Suprapubic skin (tissue), 4 donors: ENCODE measurements around the gene ZMAT3. TPM values are rescaled to one million over a fixed set of nuclear protein-coding genes. Genes with fewer than 3 reads are reported as not detected.
"Not testable (repeated sequence)": the region's sequence is repeated elsewhere in the genome, so short reads cannot be mapped to it uniquely, and the experiment has no call there.

Experiments
- DNase-seq, 2 donors: peaks; one replicate each; pipeline ENCODE4 v3.0.0-alpha.2; 2019; ENCODE audit warnings: low spot score in 2 of 2
- H3K27ac ChIP-seq: fragments of 200-600 bp; sonication (generic); one replicate; pipeline ENCODE4 v1.5.1; 2019
- H3K27me3 ChIP-seq: fragments of 200-600 bp; sonication (generic); one replicate; pipeline ENCODE4 v1.5.1; 2019
- H3K36me3 ChIP-seq: fragments of 200-600 bp; sonication (generic); one replicate; pipeline ENCODE4 v1.5.1; 2019
- H3K4me1 ChIP-seq: fragments of 200-600 bp; sonication (generic); one replicate; pipeline ENCODE4 v1.5.1; 2019
- H3K4me3 ChIP-seq: fragments of 200-600 bp; sonication (generic); one replicate; pipeline ENCODE4 v1.5.1; 2019; ENCODE audit warnings: mild to moderate bottlenecking
- H3K9me3 ChIP-seq: fragments of 200-600 bp; sonication (generic); one replicate; pipeline ENCODE4 v1.5.1; 2019
- CTCF ChIP-seq, 2 donors: fragments of 200-600 bp in 1 of 2; fragments of 450-650 bp in 1 of 2; sonication (generic) in 1 of 2; IDR thresholded peaks; one replicate each; pipeline ENCODE4 v1.5.1; 2016 to 2019; ENCODE audit warnings: antibody characterized with exemption in 2 of 2, mild to moderate bottlenecking in 1 of 2, moderate library complexity in 1 of 2
- EP300 ChIP-seq: sonication (generic); formaldehyde crosslinking; IDR thresholded peaks from one replicate; pipeline ENCODE4 v1.6.1; 2017; ENCODE audit warnings: antibody characterized with exemption
- POLR2A ChIP-seq, 2 donors: fragments of 450-650 bp; IDR thresholded peaks; one replicate each; pipeline ENCODE4 v1.6.1; 2017; ENCODE audit warnings: antibody characterized with exemption in 2 of 2, mild to moderate bottlenecking in 2 of 2, moderate library complexity in 2 of 2
- POLR2AphosphoS5 ChIP-seq, 3 donors: sonication (generic); formaldehyde crosslinking; IDR thresholded peaks; one replicate each; pipeline ENCODE4 v1.6.1; 2017; ENCODE audit warnings: antibody characterized with exemption in 3 of 3
- WGBS: methylation state at CpG from one replicate; pipeline ENCODE4 v1.1.5; 2018; 5-methylcytosine and 5-hydroxymethylcytosine counted together
- total RNA-seq, 4 donors: library from RNA; depleted of rRNA; stranded (reverse); fragments of >200 nt; gene quantifications; one replicate each; pipeline ENCODE4 v1.1.0, GENCODE V29; 2016

The ZMAT3 gene
- total RNA-seq: 10 to 100 TPM; 11.3 to 13.5 (median 12.0) TPM

- WGBS: 3% methylated on average over 20 of the region's 80 CpGs
- TF ChIP-seq POLR2AphosphoS5 (IDR thresholded peaks at IDR 0.05) (peak in 2 of 3 donors; percentile 5 to 34), EP300 (no peak), CTCF (IDR thresholded peaks at IDR 0.05) (no peak), POLR2A (IDR thresholded peaks at IDR 0.05) (peak in 1 of 2 donors; percentile 62)
These were observed at the start of gene ZMAT3 for GRCh38 chr3:179071323-179072099. ZMAT3 (minus strand) TSS chr3:179071809; CDS start chr3:179067752, 4,057 bp downstream.

GRCh38 chr3:179116816-179117215 lies 45.2 kb upstream of the ZMAT3 start:
- H3K27ac ChIP-seq: no peak overlapping the region
- H3K9me3 ChIP-seq: no peaks in the 10 kb centered on the region
- TF ChIP-seq CTCF (IDR thresholded peaks at IDR 0.05): no peak
- no peak for TF ChIP-seq EP300
- H3K4me1 ChIP-seq: no peaks in the 10 kb centered on the region
- no peaks in the 10 kb centered on the region for H3K36me3 ChIP-seq
- no peak overlapping the region for H3K4me3 ChIP-seq
- DNase-seq: no peak
- WGBS: 56% methylated on average over 2 of the region's 2 CpGs
- no peaks in the 10 kb centered on the region for H3K27me3 ChIP-seq

More at GRCh38 chr3:179071323-179072099, at the start of gene ZMAT3:
- peaks cover 21% of the 10 kb centered on the region for H3K4me1 ChIP-seq
- H3K4me3 ChIP-seq: peak within 1 kb of the TSS; percentile 71
- H3K9me3 ChIP-seq: no peaks in the 10 kb centered on the region
- peak; percentile 92 to 93 for DNase-seq
- no peaks in the 10 kb centered on the region for H3K27me3 ChIP-seq
- peaks cover 4% of the 10 kb centered on the region for H3K36me3 ChIP-seq
- H3K27ac ChIP-seq: peak within 1 kb of the TSS; percentile 86

GRCh38 chr3:179115444-179115843 lies 43.8 kb upstream of the ZMAT3 start:
- H3K4me1 ChIP-seq, H3K36me3 ChIP-seq, H3K9me3 ChIP-seq, DNase-seq, H3K27me3 ChIP-seq, H3K27ac ChIP-seq, H3K4me3 ChIP-seq: not testable (repeated sequence)
- WGBS: 25% methylated on average over 1 of the region's 1 CpG

- 24% methylated on average over 2 of the region's 2 CpGs for WGBS
- Histone ChIP-seq H3K4me1 (no peaks in the 10 kb centered on the region), H3K27ac (no peak overlapping the region), H3K36me3 (no peaks in the 10 kb centered on the region), H3K27me3 (no peaks in the 10 kb centered on the region), H3K9me3 (no peaks in the 10 kb centered on the region), H3K4me3 (no peak overlapping the region)
- no peak for DNase-seq
- no peak for TF ChIP-seq CTCF (IDR thresholded peaks at IDR 0.05)
- no peak for TF ChIP-seq POLR2A (IDR thresholded peaks at IDR 0.05)
- TF ChIP-seq EP300: no peak
- TF ChIP-seq POLR2AphosphoS5 (IDR thresholded peaks at IDR 0.05): no peak
These were observed 42.3 kb upstream of the ZMAT3 start for GRCh38 chr3:179113903-179114302.

- Histone ChIP-seq H3K27ac (no peak overlapping the region), H3K4me3 (no peak overlapping the region), H3K36me3 (no peaks in the 10 kb centered on the region), H3K9me3 (no peaks in the 10 kb centered on the region), H3K4me1 (no peaks in the 10 kb centered on the region), H3K27me3 (no peaks in the 10 kb centered on the region)
- TF ChIP-seq POLR2AphosphoS5 (IDR thresholded peaks at IDR 0.05) (no peak), POLR2A (IDR thresholded peaks at IDR 0.05) (no peak), EP300 (no peak), CTCF (IDR thresholded peaks at IDR 0.05) (no peak)
- DNase-seq: no peak
- 74% methylated on average over 1 of the region's 1 CpG for WGBS
These were observed 36.5 kb upstream of the ZMAT3 start for GRCh38 chr3:179108086-179108485.

GRCh38 chr3:179107617-179108016 lies 36.0 kb upstream of the ZMAT3 start:
- DNase-seq: no peak
- no peaks in the 10 kb centered on the region for H3K27me3 ChIP-seq
- no peaks in the 10 kb centered on the region for H3K36me3 ChIP-seq
- TF ChIP-seq EP300 (no peak), POLR2AphosphoS5 (IDR thresholded peaks at IDR 0.05) (no peak), CTCF (IDR thresholded peaks at IDR 0.05) (no peak), POLR2A (IDR thresholded peaks at IDR 0.05) (no peak)
- no peaks in the 10 kb centered on the region for H3K4me1 ChIP-seq
- no peak overlapping the region for H3K4me3 ChIP-seq
- 90% methylated on average over 3 of the region's 3 CpGs for WGBS
- H3K27ac ChIP-seq: no peak overlapping the region
- H3K9me3 ChIP-seq: no peaks in the 10 kb centered on the region
